Smooth muscle cell (in vitro differentiated cells): Measurements from ENCODE around the gene LAMB1. TPM values are rescaled to one million over a fixed set of nuclear protein-coding genes. Genes with fewer than 3 reads are reported as not detected.

Source experiments
- DNase-seq: peaks from one replicate; lab custom pipeline; 2025; ENCODE audit not compliant: unreplicated experiment; lab: John Stamatoyannopoulos, UW
- H2AFZ ChIP-seq: fragments of 200-600 bp; sonication (generic); 2 replicates; pipeline ENCODE4 v1.6.0; 2016; ENCODE audit warnings: antibody characterized with exemption, low read depth, mild to moderate bottlenecking
- H3F3A ChIP-seq: fragments of 200-600 bp; sonication (generic); 2 replicates; pipeline ENCODE4 v1.6.0; 2017; ENCODE audit warnings: antibody characterized with exemption, low read depth
- H3K27ac ChIP-seq: fragments of 200-600 bp; sonication (generic); 2 replicates; pipeline ENCODE4 v1.5.1; 2016; ENCODE audit warnings: low read depth, mild to moderate bottlenecking
- H3K27me3 ChIP-seq: fragments of 200-600 bp; sonication (generic); 2 replicates; pipeline ENCODE4 v1.6.1; 2016; ENCODE audit warnings: low read depth, mild to moderate bottlenecking
- H3K36me3 ChIP-seq: fragments of 200-600 bp; sonication (generic); 2 replicates; pipeline ENCODE4 v1.5.1; 2016; ENCODE audit warnings: low read depth
- H3K4me1 ChIP-seq: fragments of 200-600 bp; sonication (generic); 2 replicates; pipeline ENCODE4 v1.5.1; 2016; ENCODE audit warnings: low read depth
- H3K4me2 ChIP-seq: fragments of 200-600 bp; sonication (generic); 2 replicates; pipeline ENCODE4 v1.6.0; 2016; ENCODE audit warnings: mild to moderate bottlenecking
- H3K4me3 ChIP-seq: fragments of 200-600 bp; sonication (generic); 2 replicates; pipeline ENCODE4 v1.5.1; 2016; ENCODE audit warnings: mild to moderate bottlenecking
- H3K79me2 ChIP-seq: fragments of 200-600 bp; sonication (generic); 2 replicates; pipeline ENCODE4 v1.6.0; 2016; ENCODE audit warnings: low read depth, mild to moderate bottlenecking
- H3K9ac ChIP-seq: fragments of 200-600 bp; sonication (generic); 2 replicates; pipeline ENCODE4 v1.6.0; 2016; ENCODE audit warnings: low read depth
- H3K9me3 ChIP-seq: fragments of 200-600 bp; sonication (generic); replicated peaks from 2 replicates; pipeline ENCODE4 v1.5.1; 2016; ENCODE audit warnings: low read depth
- H4K20me1 ChIP-seq: fragments of 200-600 bp; sonication (generic); 2 replicates; pipeline ENCODE4 v1.6.0; 2016; ENCODE audit warnings: low read depth
- CTCF ChIP-seq: fragments of 200-600 bp; sonication (generic); IDR thresholded peaks from 2 replicates; pipeline ENCODE4 v1.5.1; 2017; ENCODE audit warnings: borderline replicate concordance, mild to moderate bottlenecking, antibody characterized with exemption; ENCODE audit not compliant: insufficient read depth, poor library complexity, severe bottlenecking
- WGBS: methylation state at CpG from one replicate; pipeline ENCODE4 v1.1.7; 2016; ENCODE audit warnings: low lambda C conversion rate; 5-methylcytosine and 5-hydroxymethylcytosine counted together
- polyA plus RNA-seq: library from polyadenylated mRNA; unstranded; fragments of >200 nt; fragmentation: Nextera tagmentation; extraction: Ambion mirVana; gene quantifications from 2 replicates; pipeline ENCODE4 v1.2.1, GENCODE V29; 2016
- total RNA-seq: library from RNA; depleted of rRNA; stranded (reverse); fragments of >200 nt; gene quantifications from 2 replicates; pipeline ENCODE4 v1.2.3, GENCODE V29; 2014

LAMB1 gene
- total and polyA plus RNA-seq, 2 experiments from 2014 or later = 191 to 244 TPM

GRCh38 chr7:107999779-108000560 is 3.0 kb downstream of the LAMB1 start:
- H3K9ac ChIP-seq = peak overlapping the region; percentile 62
- peak overlapping the region; percentile 89 for H3K4me2 ChIP-seq
- peak overlapping the region; percentile 72 for H3K4me3 ChIP-seq
- H3K79me2 ChIP-seq = peaks cover 20% of the 10 kb centered on the region
- peaks cover 66% of the 10 kb centered on the region for H3K4me1 ChIP-seq
- H3F3A ChIP-seq = peaks cover 60% of the 10 kb centered on the region
- DNase-seq = no peak
- H3K27ac ChIP-seq = peak overlapping the region; percentile 92
- TF ChIP-seq CTCF = no peak
- H3K27me3 ChIP-seq = no peaks in the 10 kb centered on the region
- peaks cover 6% of the 10 kb centered on the region for H4K20me1 ChIP-seq
- H3K9me3 ChIP-seq = no peaks in the 10 kb centered on the region
- WGBS = 24% methylated on average over 4 of the region's 4 CpGs
- H2AFZ ChIP-seq = no peak overlapping the region
- no peaks in the 10 kb centered on the region for H3K36me3 ChIP-seq

GRCh38 chr7:107998660-107999480 is 4.1 kb downstream of the LAMB1 start:
- no peak for DNase-seq
- H3F3A ChIP-seq = peaks cover 70% of the 10 kb centered on the region
- no peaks in the 10 kb centered on the region for H3K36me3 ChIP-seq
- no peaks in the 10 kb centered on the region for H3K9me3 ChIP-seq
- 34% methylated on average over 3 of the region's 3 CpGs for WGBS
- H3K4me3 ChIP-seq = peak overlapping the region; percentile 72
- H3K27ac ChIP-seq = peak overlapping the region; percentile 92
- TF ChIP-seq CTCF = no peak
- H4K20me1 ChIP-seq = peaks cover 15% of the 10 kb centered on the region
- peaks cover 20% of the 10 kb centered on the region for H3K79me2 ChIP-seq
- H3K27me3 ChIP-seq = no peaks in the 10 kb centered on the region
- peaks cover 72% of the 10 kb centered on the region for H3K4me1 ChIP-seq
- no peak overlapping the region for H2AFZ ChIP-seq
- peak overlapping the region; percentile 62 for H3K9ac ChIP-seq
- peak overlapping the region; percentile 89 for H3K4me2 ChIP-seq

GRCh38 chr7:107998150-107998549 is 4.8 kb downstream of the LAMB1 start:
- peaks cover 69% of the 10 kb centered on the region for H3K4me1 ChIP-seq
- TF ChIP-seq CTCF = no peak

More at GRCh38 chr7:107998150-107998549, 4.8 kb downstream of the LAMB1 start:
- Histone ChIP-seq H3K27ac (peak overlapping the region; percentile 92), H3F3A (peaks cover 72% of the 10 kb centered on the region), H3K27me3 (no peaks in the 10 kb centered on the region), H2AFZ (no peak overlapping the region), H3K36me3 (peaks cover 4% of the 10 kb centered on the region), H3K9me3 (no peaks in the 10 kb centered on the region), H3K4me3 (peak overlapping the region; percentile 72), H3K4me2 (peak overlapping the region; percentile 89), H4K20me1 (peaks cover 21% of the 10 kb centered on the region), H3K9ac (peak overlapping the region; percentile 62), H3K79me2 (peaks cover 20% of the 10 kb centered on the region)
- WGBS = 55% methylated on average over 2 of the region's 2 CpGs
- no peak for DNase-seq
